Dendritic cell treated with granulocyte-macrophage colony-stimulating factor and Interleukin-4, amounts not matched to agents 40 ng/mL and 50 ng/mL, for 4 days (primary cell): ENCODE measurements around the gene MICALL2.

Experiments
- H3K27ac Mint-ChIP-seq: one replicate; pipeline ENCODE4 v1.8.0; 2022; ENCODE audit warnings: mild to moderate bottlenecking, mixed read lengths
- H3K27me3 Mint-ChIP-seq: one replicate; pipeline ENCODE4 v1.8.0; 2022; ENCODE audit warnings: mild to moderate bottlenecking, mixed read lengths
- H3K36me3 Mint-ChIP-seq: one replicate; pipeline ENCODE4 v1.8.0; 2022; ENCODE audit warnings: low read depth, mixed read lengths
- H3K4me1 Mint-ChIP-seq: one replicate; pipeline ENCODE4 v1.8.0; 2022; ENCODE audit warnings: low read depth, mixed read lengths
- H3K4me3 Mint-ChIP-seq: one replicate; pipeline ENCODE4 v1.8.0; 2022; ENCODE audit warnings: mild to moderate bottlenecking, moderate library complexity, mixed read lengths
- H3K9me3 Mint-ChIP-seq: one replicate; pipeline ENCODE4 v1.8.0; 2022; ENCODE audit warnings: mixed read lengths
- intact Hi-C: fragments of 100-400 bp; cut with micrococcal nuclease; formaldehyde crosslinking; loops from one replicate; pipeline ENCODE4 v1.15.0; 2022

The MICALL2 gene

DNA sequence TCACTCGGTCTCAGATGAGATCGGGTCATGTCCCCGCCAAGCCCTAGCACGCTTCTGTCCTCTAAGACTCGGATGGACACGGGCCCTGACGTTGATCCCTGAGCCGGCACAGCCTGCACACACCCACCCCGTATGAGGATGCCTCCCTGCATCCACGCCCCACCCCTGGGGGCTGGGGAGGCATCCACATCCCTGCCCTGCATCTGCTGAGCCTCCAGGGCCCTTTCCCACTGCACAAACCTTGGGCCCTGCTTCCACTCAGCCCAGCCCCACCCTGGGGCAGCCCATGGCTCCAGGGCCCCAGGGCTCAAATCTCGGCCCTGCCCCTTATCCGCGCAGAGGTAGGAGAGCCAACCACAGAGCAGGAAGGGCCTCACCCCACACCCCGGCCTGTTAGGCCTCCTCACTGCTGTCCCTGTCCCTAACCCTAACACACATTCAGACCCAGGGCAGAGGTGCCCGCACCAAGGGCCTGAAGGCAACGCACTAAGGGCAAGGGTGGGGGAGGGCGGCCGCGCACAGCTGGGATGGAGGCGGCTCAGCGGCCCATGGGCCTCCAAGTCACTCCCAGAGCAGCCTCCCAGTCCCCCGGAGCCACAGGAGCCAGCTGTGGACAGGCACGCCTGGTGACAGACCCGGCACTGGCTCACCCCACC lies 9.5 kb upstream of the MICALL2 start:
- Mint-ChIP-seq H3K9me3 (no peaks in the 10 kb centered on the region), H3K4me3 (no peak overlapping the region), H3K4me1 (peaks cover 4% of the 10 kb centered on the region), H3K36me3 (peaks cover 60% of the 10 kb centered on the region), H3K27ac (no peak overlapping the region), H3K27me3 (peaks cover 2% of the 10 kb centered on the region)
- intact Hi-C loops = no loop called here

DNA sequence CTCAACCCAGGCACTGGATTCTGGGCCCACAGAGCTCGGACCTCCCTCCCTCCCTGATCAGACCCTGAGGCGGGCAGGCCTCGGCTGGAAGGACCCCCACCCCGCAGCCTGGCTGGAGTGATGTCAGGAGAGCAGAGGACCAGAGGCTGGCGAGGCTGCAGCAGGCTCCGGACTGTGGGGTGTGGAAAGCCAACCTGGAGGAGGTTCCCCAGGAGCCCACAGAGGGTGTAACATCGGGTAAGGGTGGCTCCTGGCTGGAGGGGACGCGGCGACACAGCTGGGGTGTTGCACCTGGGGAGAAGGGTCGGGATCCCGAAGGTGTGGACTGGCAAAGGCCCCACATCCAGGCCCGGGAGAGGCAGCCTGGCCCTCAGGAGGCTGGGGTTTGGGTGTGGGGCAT lies 8.9 kb upstream of the MICALL2 start:
- H3K27me3 Mint-ChIP-seq = peaks cover 2% of the 10 kb centered on the region
- peak overlapping the region; percentile 8 for H3K27ac Mint-ChIP-seq
- H3K9me3 Mint-ChIP-seq = no peaks in the 10 kb centered on the region
- H3K36me3 Mint-ChIP-seq = peaks cover 54% of the 10 kb centered on the region
- H3K4me3 Mint-ChIP-seq = no peak overlapping the region
- intact Hi-C loops = no loop called here
- H3K4me1 Mint-ChIP-seq = peaks cover under 1% of the 10 kb centered on the region

DNA sequence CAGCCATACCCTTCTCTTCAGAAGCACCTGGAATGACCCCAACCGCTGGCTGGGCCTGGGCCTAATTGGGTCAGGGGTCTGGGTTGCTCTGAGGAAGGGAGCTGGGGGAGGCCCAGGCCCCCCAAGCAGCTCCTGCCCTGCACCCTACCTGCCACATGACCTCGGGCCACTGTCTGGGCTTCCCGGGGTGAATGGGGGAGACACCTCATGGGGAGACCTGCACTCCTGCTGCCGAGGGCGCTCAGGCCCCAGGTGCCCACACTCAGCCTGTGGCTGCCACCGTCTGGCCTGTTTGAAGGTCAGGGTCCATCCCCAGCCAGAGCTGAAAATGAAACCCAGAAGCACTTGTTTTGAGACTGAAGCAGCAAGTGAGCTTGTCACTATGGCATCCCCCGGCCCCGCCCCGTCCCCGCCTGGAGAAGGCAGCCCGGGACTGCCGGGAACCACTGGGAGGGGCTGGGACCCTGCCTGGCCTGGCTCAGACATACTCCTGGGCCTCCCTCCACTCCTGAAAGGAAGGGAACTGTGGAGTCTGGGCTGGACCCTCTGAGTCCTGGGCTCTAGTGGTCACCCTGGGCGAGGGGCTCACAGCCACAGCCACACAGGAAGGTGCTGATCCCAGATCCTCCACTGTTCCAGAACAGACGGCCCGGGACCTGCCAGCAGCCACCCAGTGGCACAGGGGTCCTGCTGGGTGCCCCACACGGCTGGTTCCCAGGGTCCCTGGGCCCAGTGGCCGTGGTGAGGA lies 7.4 kb upstream of the MICALL2 start:
- peaks cover 2% of the 10 kb centered on the region for H3K27me3 Mint-ChIP-seq
- intact Hi-C loops = no loop called here
- H3K36me3 Mint-ChIP-seq = peaks cover 39% of the 10 kb centered on the region
- H3K4me3 Mint-ChIP-seq = no peak overlapping the region
- H3K27ac Mint-ChIP-seq = peak overlapping the region; percentile 28
- H3K4me1 Mint-ChIP-seq = peaks cover 16% of the 10 kb centered on the region
- no peaks in the 10 kb centered on the region for H3K9me3 Mint-ChIP-seq

DNA sequence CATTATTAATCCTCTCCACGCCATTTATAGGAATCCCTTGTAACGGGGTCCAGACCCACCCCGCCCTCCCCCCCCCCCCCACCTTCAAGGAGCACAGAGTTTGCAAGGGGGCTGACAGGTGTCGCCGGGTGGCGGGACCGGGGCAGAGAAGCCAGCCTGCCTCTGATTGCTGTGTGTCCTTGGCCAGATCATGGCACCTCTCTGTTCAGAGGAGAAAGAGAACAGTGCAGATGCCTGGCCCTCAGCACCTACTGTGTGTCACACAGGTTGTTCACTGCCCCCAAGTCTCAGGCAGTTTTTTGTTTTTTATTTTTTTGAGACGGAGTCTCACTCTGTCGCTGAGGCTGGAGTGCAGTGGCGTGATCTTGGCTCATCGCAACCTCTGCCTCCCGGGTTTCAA lies 5.4 kb upstream of the MICALL2 start:
- Mint-ChIP-seq H3K4me1 (peaks cover 28% of the 10 kb centered on the region), H3K9me3 (no peaks in the 10 kb centered on the region), H3K4me3 (no peak overlapping the region), H3K27ac (no peak overlapping the region), H3K36me3 (peaks cover 19% of the 10 kb centered on the region), H3K27me3 (peaks cover 2% of the 10 kb centered on the region)
- intact Hi-C loops = no loop called here

DNA sequence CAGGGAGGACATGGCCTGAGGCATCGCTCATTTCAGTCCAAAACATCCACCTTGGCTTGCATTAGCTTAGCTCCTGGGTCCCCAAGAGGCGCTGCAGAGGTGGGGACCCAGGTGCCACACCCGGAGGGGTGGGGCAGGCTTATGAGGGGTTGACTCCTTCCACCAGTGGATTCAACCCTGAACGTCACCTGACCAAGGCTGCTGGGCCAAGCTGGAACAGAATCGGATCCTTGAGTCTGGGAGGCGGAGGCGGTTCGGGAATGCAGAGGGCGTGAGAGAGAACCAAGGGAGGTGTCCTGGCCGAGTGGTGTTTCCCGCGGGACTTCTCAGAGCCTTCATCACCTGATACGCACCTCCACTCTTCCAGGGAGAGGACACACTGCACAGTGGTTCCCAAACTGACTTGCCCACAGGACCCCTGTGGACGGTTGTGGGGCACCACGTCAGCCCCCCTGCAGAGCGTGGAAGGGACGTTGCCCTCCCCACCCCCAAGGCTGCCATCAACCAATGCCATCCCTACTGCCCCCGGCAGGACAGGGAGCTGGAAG lies 4.5 kb upstream of the MICALL2 start:
- intact Hi-C loops = no loop called here
- Mint-ChIP-seq H3K4me3 (no peak overlapping the region), H3K27me3 (peaks cover 2% of the 10 kb centered on the region), H3K27ac (no peak overlapping the region), H3K4me1 (peaks cover 31% of the 10 kb centered on the region), H3K36me3 (peaks cover 15% of the 10 kb centered on the region), H3K9me3 (no peaks in the 10 kb centered on the region)

DNA sequence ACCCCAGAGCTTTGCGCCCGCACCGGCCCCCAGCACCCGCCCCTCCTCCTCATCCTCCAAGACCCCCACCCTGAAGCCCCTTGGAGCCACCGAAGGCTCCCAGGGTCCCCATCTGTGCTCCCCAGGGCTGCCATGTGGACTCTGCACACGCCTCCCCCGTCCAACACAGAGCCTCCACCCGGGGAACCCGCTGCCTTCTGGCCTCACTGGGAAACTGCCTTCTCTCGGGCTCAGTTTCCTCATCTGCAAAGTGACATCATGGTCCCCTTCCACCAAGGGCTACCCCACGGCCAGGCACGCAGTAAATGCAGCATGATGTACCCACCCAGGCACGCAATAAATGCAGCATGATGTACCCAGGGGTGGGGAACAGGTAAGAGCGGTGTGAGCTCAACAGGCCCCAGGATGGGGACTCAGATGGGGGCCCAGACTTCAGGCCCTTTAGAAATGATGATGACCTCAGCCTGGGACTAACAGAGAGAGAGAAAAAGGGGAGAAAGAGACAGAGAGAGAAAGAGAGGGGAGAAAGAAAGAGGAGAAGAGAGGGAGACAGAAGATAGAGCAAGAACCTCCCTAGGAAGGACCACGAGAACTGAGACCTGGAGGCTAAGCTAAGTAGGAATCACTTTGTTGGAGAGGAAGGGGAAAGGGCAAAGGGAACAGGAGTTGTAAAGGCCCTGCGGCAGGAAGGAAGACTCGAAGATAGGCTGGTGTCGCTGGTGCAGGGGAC lies 2.5 kb upstream of the MICALL2 start:
- intact Hi-C loops = no loop called here
- peak overlapping the region; percentile 86 for H3K4me3 Mint-ChIP-seq
- peak overlapping the region; percentile 89 for H3K27ac Mint-ChIP-seq
- peaks cover 7% of the 10 kb centered on the region for H3K36me3 Mint-ChIP-seq
- peaks cover 50% of the 10 kb centered on the region for H3K4me1 Mint-ChIP-seq
- peaks cover 5% of the 10 kb centered on the region for H3K27me3 Mint-ChIP-seq
- no peaks in the 10 kb centered on the region for H3K9me3 Mint-ChIP-seq

DNA sequence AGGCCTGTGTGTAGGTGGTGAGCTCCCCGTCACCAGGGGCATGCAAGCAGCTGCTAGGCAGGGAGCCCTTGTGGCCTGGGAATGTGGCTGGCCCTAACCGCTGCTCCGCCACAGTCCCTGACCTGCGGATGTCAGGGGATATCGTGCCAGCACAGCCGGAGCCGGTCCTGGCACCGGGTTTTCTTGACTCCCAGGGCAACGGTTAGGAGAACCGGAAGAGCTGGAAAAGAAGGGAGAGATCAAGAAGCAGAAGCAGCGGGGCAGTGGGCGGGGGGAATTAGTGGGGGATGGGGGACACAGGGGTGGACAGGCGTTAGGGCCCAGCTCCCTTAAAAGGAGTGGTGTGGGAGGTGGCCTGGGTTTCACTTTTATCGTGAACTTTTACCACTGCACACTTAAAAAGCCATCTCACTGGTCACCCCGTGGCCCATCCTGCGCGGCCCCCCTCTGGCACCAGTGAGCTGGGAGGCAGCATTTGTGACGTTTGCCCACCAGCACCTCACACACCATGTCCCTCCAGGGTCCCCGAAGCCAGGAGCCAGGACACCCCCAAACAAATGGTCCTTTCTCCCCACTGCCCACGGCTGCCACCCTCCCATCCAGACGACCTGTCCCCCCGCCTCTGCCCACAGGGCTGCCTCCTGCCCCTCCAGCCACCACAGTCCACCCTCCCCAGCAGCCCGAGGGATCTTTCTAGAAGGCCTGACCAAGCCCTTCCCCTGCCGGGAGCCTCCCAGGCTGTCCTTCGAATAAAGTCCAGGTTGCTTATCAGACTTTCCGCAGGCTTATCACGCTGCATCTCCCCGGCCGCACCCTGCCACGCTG lies 1.8 kb upstream of the MICALL2 start:
- H3K4me1 Mint-ChIP-seq = peaks cover 53% of the 10 kb centered on the region
- H3K27ac Mint-ChIP-seq = peak overlapping the region; percentile 89
- no peaks in the 10 kb centered on the region for H3K9me3 Mint-ChIP-seq
- peaks cover 4% of the 10 kb centered on the region for H3K27me3 Mint-ChIP-seq
- intact Hi-C loops = no loop called here
- H3K36me3 Mint-ChIP-seq = peaks cover 7% of the 10 kb centered on the region
- peak overlapping the region; percentile 86 for H3K4me3 Mint-ChIP-seq

DNA sequence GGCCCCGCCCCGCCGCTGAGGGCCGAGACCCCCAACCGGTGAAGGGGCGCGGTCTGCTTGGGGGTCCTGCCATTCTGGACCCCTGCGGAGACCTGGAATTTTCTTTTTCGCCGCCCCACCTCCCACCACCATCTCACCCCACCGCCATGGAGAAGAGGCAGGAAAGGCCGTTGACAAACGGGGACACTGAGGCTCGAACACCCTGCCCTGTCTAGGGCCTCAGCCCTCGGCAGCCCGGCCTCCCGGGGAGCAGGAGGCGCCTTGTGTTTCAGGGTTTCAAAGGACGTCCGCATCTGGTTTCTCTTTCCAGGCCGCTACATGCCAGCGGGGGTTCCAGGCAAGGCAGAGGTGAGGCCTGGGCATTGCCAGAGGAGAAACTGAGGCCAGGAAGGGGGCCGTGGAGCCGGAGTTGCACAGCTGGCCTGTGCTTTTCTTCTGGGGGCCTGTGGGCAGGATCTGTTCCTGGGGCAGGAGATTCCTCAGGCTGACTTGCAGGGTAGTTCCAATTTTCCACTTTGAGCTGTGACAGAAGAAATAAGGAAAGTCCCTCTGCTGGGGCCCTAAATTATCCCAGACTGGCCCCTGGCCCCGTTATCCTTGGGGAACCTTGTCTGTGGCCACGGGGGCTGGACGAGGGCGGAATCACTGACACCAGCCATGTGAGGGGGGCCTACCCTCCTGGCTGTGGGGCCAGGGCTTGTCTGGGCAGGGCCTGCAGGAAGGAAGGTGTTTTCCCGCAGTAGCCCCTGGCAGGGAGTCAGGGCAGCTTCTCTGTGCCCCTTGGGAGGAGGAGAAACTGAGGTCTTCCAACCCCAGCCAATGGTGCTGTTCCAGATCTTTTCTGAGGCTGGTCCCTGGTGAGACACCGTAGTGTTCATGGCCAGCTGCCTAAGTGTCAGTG lies 900 bp upstream of the MICALL2 start:
- intact Hi-C loops = no loop called here
- Mint-ChIP-seq H3K27ac (peak overlapping the region; percentile 89), H3K27me3 (peaks cover 2% of the 10 kb centered on the region), H3K36me3 (peaks cover 7% of the 10 kb centered on the region), H3K4me1 (peaks cover 62% of the 10 kb centered on the region), H3K4me3 (peak overlapping the region; percentile 86), H3K9me3 (no peaks in the 10 kb centered on the region)

DNA sequence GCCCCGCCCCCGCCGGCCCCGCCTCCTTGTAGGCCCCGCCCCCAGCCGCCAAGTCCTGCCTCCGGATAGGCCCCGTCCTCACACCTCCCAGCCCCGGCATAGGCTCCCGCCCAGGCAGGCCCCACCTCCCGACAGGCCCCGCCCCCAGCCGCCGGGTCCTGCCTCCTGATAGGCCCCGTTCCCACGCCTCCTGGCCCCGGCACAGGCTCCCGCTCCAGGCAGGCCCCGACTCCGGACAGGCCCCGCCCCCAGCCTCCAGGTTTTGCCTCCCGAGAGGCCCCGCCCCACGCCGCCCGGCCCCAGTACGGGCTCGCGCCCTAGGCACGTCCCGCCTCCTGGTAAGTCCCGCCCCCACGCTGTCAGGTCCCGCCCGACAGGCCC lies 232 bp upstream of the MICALL2 start:
- H3K27ac Mint-ChIP-seq = peak overlapping the region; percentile 89
- H3K36me3 Mint-ChIP-seq = peaks cover 7% of the 10 kb centered on the region
- intact Hi-C loops = no loop called here
- H3K9me3 Mint-ChIP-seq = no peaks in the 10 kb centered on the region
- H3K27me3 Mint-ChIP-seq = peaks cover 2% of the 10 kb centered on the region
- H3K4me1 Mint-ChIP-seq = peaks cover 69% of the 10 kb centered on the region
- H3K4me3 Mint-ChIP-seq = peak overlapping the region; percentile 86

DNA sequence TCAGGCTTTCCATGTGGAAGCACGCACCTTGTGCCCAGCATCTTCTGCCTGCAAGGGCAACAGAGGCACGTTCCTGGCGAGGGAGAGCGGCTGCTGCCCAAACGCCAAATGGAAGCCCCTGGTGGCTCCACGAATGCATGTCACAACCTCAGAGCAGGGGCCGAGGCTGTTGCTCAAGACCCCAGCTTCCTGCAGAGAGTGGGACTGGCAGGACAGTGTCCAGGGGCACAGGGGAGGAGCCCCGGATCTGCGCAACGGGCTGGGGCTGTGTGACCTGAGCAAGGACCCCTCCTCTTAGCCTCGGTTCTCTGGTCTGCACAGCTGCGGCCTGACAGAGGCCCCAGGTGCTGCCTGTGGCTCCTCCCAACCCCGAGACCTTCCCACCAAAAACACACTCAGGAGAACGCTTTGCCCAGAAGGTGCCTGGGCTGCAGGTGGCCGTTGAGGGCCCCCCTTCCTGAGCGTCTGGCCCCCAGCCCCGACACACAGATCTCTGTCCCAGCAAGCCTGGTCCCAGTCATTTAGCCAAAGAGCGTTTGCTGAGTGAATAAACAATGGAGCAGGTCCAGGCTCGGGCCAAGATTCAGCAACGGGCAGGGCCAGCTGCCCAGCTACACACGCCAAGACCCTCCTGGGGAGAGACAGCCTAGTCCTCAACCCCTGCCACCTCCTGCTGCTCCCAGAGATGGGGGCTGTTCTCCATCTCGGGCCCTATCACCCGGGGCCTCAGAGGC lies 1.2 kb downstream of the MICALL2 start:
- Mint-ChIP-seq H3K9me3 (no peaks in the 10 kb centered on the region), H3K27me3 (peaks cover 2% of the 10 kb centered on the region), H3K27ac (peak overlapping the region; percentile 28), H3K4me1 (peaks cover 67% of the 10 kb centered on the region), H3K4me3 (peak overlapping the region; percentile 84), H3K36me3 (peaks cover 7% of the 10 kb centered on the region)
- intact Hi-C loops = no loop called here

DNA sequence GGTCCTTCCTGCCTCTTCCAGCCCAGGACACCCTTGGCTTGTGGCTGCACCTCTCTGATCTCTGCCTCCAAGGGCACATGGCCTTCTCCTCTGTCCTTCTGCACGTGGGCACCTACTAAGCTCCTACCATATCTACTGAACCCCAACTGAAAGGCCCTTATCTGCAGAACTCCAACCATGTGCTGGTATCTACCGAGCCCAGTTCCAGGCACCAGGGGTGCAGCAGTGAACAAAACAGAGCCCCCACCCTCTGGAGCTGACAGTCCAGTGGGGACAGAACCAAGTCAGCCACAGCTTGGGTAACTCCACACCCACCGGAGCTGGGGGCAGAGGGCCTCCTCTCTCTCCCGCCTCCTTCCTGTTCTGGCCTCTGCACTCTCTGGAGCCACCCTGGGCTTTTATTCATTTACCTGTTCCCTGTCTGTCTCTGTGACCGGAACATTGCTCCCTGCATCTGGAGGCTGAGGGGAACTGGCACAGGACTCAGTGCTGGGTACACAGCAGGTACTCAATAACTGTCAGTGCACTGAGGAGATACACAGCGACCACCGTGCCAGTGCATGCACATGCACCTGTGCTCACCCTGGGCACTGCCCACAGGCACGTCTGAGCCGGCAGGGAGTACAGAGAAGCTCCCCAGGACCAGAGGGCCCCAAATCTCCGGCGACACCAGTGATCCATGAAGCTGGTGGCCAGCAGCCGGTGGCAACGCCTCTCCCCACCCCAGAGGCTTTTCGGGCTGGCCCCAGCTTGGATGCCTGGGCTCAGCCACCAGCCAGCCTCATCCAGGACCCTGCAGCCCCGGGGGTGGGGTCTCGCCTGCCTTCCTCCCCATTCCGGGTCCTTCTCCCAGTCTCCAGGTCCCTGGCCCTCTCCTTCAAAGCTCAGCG lies 2.0 kb downstream of the MICALL2 start:
- Mint-ChIP-seq H3K9me3 (no peaks in the 10 kb centered on the region), H3K27me3 (peaks cover 2% of the 10 kb centered on the region), H3K27ac (peak overlapping the region; percentile 28)

More for the DNA sequence above, 2.0 kb downstream of the MICALL2 start:
- Mint-ChIP-seq H3K4me1 (peaks cover 59% of the 10 kb centered on the region), H3K36me3 (peaks cover 7% of the 10 kb centered on the region), H3K4me3 (peak overlapping the region; percentile 84)
- intact Hi-C loops = no loop called here
